Stimulated activated CD8-positive, alpha-beta memory T cell treated with anti-CD3 and anti-CD28 coated beads, Interleukin-7, amount 100 ng/mL, for 48 hours (primary cell): ENCODE data around the gene TRIAP1.

ENCODE experiments used
- DNase-seq, 2 donors: peaks; one replicate each; pipeline ENCODE4 v3.0.0-alpha.2; 2020; ENCODE audit warnings: low read depth in 1 of 2; ENCODE audit errors: extremely low read depth in 1 of 2

Gene TRIAP1

DNA sequence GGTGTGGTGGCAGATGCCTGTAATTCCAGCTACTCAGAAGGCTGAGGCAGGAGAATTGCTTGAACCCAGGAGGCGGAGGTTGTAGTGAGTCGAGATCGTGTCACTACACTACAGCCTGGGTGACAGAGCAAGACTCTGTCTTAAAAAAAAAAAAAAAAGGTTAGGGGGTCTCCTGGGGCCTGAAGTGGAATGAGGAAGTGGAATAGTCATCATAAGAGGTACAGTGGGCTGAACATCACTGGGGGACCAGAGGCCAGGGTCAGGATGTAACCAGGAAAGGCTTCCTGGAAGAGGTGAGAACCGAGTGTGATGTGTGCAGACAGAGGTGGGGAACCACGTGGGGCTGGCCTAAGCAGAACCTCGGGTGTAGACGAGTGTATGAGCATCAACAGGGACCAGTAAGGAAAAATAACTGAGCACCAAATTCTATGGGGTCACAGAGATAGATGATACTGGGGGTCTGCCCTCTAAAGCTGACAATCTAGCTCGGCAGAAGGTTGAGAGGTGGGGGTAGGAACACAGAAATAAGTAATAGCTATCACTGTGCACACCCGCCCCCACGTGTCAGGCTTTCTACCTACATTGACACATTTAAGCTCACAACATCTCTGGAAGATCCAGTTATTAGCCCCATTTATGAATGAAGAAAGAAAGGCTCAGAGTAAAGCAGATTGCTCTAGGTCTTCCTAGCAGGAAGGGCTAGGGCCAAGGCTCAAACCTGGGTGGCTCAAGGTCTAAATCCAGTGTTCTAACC is 13.2 kb downstream of the TRIAP1 start:
- DNase-seq = no peak

DNA sequence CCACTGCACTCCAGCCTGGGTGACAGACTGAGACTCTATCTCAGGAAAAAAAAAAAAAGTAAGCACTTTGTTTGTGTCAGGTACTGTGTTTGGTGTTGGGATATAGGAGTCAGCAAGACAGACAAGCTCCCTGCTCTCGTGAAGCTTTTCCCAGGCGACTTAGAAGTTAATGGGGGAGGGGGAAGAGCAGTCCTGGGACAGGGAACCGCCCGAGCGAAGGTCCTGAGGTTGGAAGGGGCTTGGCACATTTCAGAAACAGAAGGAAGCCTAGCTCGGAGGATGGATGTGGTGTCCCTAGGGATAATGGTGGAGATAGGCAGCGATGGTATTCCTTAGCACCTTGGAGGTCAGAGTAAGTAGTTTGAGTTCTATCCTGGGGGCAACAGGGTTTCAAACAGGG is 16.8 kb downstream of the TRIAP1 start:
- DNase-seq = no peak

DNA sequence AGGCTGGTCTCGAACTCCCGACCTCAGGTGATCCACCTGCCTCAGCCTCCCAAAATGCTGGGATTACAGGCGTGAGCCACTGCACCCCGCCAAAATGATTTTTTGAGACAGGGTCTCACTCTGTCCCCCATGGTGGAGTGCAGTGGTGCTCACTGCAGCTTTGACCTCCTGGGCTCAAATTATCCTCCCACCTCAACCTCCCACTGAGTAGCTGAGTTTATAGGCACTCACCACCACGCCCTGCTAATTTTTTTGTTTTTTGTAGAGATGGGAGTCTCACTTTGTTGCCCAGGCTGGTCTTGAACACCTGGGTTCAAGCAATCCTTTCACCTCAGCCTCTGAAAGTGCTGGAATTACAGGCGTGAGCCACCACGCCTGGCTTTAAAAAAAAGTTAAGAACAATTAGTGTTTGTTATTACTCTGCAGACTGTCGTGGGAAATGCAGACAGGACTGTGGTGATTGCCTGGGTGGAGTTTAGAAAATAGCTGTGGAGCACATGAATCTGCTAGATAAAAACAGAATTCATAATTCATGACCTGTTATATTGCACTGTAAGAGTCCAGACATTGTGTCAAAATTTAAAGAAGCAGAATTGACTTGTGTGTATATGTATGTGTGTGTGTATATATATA is 17.5 kb downstream of the TRIAP1 start:
- DNase-seq = no peak

DNA sequence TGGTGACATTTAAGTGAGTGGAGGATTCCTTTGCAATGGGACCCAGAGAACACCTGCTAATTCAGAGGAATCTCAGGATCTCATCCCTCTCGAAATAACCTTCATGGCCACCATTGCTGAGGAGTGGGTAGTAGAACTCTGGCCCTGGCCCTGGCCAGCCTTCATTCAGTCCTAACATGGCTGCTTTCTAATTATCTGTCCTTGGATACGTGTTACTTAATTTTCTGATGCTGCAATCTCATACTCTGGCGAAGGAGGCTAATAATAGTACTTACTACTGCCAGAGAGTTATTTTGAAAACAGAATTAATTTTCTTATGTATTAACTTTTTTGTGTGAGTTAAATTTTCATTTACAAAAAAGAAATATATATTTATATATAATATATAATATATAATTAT is 20.4 kb downstream of the TRIAP1 start:
- no peak for DNase-seq

DNA sequence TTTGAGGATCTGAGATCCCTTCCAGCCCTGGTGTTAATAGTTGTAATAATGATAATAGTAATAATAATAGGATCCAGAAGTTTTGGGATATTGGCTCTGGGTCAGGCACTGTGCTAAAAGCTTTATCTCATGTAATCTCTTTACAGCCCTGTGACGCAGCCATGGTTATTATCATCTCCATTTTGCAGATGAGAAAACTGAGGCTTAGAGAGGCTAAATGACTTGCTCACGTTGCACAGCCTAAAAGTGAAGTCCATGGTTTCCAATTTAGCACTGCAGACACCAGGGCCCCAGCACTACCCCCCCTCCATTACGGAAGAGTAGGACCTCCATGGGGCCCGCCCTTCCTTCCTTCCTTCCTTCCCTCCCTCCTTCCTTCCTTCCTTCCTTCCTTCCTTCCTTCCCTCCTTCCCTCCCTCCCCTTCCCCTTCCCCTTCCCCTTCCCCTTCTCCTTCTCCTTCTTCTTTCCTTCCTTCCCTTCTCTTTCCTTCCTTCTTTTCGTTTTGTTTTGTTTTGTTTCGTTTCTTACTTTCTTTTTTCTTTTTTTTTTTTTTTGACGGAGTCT is 23.2 kb downstream of the TRIAP1 start:
- DNase-seq = no peak

DNA sequence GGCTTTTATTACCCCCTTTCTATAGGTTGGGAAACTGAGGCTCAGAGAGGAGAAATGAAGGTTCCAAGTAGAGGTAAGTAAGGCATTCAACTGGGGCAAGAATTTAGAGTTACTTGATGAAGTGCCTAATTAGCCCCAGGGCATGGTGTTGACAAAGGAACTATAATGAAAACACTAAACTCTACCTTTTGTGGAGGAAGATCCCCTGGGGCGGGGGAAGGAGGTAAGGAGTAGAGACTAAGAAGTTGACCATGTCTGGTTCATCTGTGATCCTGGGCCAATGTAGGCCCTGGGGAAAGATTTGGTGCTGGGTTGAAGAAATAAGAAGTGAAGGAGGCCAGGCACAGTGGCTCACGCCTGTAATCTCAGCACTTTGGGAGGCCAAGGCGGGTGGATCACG is 24.5 kb downstream of the TRIAP1 start:
- DNase-seq = no peak

DNA sequence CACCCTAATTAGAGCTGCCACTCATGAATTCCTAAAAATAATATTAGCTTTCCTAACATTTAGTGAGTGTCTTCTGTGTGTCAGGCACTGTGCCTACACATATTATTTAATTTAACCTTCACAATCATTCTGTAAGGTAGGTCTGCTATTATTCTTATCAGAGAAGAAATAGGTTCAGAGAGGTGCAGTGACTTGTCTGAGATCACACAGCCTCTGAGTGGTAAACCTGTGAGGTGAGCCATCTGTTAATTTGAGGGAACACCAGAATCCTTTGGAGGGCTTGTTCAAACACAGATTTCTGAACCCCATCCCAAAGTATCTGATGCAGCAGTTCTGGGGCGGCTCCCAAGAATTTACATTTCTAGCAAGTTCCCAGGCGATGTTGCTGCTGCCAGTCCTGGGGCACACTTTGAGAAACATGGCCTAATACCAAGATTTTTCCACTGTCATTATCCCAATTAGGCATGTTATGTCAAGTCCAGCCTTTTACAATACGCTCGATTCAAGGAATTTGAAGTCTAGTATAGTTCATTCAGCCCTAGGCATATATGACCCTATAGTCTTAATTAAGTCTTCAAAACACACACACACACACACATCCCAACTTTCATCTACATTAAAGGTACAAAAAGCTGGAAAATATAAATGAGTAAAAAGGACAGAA is 28.1 kb downstream of the TRIAP1 start:
- DNase-seq = no peak

DNA sequence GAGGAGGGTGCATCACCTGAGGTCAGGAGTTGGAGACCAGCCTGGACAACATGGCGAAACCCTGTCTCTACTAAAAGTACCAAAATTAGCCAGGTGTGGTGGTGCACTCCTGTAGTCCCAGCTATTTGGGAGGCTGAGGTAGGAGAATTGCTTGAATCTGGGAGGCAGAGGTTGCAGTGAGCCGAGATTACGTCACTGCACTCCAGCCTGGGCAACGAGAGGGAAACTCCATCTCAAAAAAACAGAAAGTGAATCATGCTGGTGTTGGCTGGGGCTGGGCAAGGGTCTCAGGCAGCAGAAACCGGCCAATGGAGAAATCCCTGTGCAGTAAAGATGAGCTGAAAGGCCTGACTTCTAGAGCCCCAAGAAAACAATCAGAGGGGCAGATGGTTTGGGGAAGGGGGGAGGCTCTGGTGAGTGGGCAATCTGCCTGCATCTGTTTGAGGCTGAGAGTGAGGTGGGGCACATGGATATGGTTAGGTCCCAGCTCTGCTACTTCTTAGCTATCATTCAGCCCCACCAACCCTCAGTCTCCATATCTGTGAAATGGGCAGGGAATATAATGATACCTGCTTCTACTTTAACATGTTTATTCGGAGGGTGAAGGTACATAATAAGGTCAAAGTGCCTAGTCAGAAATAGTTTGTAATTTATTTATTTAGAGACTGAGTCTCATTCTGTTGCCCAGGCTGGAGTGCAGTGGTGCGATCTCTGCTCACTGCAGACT is 29.5 kb downstream of the TRIAP1 start:
- no peak for DNase-seq

DNA sequence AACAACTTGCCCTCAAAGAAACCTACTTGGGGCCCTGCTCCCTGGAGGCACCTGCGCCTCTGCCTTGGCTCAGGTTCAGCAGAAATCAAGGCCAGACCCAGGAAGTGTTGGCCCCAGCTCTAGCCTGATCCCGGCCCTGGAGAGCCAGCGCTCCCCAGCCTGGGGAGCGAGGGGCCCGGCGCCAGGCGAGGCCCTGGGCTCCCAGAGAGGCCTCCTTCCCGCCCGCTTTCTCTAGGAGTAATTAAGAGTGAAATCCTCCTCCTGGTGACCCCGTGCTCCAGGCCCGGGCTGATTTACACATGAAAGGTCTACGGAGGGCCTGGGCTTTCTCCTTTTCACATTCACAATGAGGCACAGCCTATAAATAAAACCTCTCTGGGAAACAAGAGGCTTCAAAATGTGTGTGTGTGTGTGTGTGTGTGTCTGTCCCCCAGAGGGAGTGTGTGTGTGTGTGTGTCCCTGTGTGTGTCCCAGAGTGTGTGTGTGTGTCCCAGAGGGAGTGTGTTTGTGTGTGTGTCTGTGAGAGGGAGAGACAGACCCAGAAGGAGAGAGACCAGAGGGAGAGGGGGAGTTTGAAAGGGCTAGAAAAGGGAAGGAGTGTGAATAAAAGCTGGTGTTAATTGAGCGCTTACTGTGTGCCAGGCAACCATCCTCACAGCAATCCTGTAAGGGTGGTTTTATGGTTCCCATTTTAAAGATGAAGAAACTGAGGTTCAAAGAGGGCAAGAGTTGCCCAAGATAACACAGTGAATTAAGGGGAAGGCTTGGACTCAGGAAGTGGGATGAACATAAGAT is 32.1 kb downstream of the TRIAP1 start:
- no peak for DNase-seq

DNA sequence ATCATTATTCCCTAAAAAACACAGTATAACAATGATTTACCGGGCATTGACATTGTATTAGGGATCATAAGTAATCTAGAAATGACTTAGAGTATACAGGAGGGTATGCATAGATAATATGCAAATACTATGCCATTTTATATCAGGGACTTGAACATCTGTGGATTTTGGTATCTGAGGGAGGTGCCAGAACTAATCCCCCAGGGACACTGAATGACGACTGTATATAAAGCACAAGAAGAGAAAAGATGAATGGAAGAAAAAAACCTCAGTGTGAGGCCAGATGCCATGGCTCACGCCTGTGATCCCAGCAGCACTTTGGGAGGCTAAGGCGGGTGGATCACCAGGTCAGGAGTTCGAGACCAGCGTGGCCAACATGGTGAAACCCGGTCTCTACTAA is 33.8 kb downstream of the TRIAP1 start:
- no peak for DNase-seq

DNA sequence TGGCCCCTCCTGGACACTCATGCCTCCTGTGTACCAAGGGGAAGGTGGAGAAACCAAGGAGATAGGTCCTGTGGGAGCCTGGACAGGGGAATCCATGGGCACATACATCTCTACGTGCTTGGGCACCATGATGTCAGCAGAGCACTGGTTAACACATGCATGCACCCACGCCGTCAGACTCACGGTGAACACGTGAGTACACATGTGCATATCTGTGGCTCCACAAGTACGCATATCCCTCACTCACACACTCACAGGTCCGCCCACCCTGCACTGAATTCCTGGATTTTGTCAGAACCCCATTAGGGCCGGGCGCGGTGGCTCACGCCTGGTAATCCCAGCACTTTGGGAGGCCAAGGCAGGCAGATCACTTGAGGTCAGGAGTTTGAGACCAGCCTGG is 37.4 kb downstream of the TRIAP1 start:
- DNase-seq = no peak

DNA sequence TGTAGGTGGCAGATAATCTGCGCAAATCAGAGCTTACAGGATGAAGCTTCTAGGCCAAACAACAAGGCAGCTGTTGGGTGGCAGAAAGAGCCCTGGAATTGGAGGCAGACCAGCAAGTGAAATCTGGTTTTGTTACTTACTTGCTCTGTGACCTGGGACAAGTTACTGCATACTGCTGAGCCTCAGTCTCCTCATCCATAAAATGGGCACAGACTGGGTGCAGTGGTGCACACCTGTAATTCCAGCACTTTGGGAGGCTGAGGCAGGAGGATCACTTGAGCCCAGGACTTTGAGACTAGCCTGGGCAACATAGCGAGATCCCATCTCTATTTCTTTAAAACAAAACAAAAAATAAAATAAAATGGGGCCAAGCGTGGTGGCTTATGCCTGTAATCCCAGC is 39.6 kb downstream of the TRIAP1 start:
- DNase-seq = no peak

DNA sequence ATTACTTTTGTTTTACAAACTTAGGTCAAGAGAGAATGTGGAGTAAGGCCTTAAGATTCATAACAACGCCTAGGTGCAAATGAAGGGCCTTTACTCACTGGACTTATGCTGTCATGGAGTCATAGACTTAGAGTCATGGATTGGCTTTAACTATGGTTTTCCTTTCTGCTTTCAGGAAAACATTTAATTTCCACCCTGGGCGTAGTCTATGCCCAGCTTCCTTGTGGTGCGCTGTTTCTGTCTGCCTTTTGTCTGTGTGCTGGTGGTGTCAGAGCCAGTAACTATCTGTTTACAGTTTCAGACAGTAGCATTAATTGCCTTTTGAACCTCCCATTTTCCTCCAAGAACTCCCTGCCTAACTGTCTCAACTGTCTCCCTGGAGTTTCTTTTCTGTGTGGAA is 40.1 kb downstream of the TRIAP1 start:
- no peak for DNase-seq

DNA sequence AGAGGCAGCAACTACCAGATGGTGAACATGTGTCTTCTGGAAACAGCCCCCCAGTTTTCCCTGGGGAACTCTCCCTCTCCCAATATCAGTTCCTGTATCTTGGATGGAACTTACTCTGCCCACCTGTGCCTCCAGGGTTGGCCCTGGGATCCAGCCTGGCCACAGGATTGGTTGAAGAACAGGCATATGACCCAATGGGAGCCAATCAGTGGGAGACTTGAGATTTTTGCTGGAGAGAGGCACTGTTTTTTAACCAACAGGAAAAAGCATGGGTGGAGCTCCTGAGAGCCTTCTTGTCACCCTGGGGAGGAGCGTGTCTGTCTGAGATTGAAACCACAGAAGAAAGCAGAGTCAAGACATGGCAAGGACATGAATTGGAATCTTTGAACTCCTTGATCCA is 41.9 kb downstream of the TRIAP1 start:
- DNase-seq = no peak

DNA sequence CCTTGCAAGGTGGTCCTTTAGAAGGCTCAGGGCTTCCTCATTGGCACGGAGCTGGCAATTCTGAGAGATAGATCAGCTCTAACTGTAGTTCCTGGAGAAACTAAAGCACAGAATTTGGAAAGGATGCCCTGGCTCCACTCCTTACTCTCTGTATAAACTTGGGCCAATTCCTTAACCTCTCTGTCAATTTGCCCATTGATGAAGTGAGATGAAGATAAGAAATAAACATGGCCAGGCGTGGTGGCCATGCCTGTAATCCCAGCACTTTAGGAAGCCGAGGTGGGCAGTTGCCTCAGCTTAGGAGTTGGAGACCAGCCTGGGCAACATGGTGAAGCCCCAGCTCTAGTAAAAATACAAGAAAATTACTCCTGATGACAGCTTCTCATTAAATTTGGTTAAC is 42.3 kb downstream of the TRIAP1 start:
- DNase-seq = no peak

DNA sequence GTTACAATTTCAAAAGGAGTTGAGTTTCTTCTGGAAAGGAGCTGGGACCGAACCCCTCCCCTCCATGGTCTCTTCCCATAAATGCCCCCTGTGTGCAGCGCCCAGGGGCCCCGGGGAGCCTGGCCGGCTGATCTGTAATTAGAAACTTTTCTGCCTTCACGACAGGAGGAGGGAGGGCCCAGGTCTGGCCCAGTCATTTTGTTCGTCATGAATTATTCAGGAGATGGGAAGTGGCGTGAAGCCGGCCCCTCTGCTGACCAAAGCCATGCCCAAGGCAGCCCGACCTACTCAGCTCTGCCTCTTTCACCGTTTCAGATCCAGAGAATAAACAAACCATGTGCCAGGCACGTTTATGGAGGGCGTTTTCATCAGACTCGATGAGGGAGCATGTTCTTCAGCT is 44.0 kb downstream of the TRIAP1 start:
- DNase-seq = no peak

DNA sequence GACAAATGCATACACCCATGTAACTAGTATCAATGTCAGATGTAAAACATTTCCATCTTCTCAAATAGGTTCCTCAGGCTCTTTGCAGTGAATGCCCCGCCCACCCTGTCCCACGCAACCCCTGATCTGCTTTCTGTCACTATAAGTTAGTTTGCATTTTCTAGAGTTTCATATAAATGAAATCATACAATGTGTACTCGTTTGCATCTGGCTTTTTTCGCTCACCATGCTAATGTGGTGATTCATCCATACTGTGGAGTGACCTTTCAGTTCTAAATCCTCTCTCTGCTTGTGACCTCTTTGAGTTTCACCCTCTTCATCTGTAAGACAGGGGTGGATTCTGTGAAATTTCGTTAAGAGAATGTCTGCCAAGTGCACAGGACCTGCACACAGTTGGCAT is 46.7 kb downstream of the TRIAP1 start:
- no peak for DNase-seq

DNA sequence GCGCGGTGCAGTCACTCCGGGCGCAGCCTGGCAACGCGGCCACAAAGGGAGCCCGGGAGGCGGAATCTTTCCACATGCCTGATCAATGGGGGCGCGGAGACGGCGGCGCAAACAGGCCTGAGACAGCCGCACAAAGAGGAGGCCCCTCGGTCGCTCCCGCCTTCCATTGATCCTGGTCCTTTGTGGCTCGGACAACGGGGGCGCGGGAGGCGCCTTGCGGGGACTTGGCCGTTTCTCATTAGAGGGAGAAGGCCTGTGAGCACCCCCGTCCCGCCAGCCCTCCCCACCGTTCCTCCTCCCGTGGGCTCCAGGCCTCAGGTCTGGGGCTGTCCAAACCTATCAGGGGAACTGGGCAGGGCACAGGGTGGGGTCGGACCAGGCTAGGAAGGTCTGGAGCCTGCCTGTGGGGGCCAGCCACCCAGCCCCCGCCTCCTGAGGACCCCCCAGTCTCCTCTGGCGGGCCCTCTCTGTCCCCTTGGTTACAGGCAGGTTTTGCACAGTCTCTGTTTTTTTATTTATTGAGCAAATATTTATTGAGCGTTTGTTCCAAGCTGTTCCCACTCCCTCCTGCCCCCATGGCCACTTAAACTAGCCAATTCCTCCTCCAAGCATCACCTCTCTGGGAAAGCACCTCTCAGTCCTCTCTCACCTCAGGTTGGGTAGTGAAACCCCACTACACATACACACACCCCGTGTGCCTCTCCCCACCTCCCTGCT is 48.2 kb downstream of the TRIAP1 start:
- no peak for DNase-seq

DNA sequence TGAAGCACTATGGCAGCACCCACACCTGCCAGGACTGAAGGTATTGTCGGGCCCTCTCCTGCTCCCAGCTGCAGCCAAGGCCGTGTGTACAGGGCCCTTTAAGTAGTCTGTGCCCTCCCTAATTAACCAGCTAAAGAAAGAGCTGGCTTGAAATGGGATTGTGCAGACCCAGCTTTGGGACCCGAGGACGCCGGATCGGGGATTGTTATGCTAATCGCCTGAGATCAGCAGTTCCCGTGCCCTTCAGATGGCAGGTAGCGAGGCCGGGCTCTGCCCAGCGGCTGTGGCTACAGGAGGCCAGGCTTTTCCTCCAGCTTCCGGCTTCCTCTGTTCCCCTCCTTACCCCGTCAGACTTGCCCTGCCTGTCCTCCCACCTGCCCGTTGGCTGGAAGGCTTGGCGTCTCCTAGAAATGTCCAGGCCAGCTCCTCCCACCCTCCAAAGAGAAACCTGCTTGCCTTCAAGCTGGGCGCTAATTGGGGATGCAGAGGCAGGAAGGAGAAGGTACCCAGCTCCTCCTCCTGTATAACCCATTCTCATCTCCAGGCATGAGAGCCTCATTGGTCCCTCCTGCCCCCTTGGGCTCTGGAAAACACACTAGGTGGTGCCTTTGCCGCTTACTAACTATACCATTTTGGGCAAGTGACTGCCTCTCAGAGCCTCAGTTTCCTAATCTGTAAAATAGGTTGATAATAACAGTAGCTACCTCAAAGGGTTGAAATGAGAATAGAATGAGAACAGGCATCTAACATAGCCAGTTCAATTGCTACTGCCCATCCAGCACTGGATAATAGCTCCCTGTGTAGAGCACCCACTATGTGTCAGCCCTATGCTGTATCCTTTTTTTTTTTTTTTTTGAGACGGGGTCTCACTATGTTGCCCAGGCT is 51.5 kb downstream of the TRIAP1 start:
- no peak for DNase-seq
